GM18861 (cell line): Measurements from ENCODE around the gene CAPN7.

Experiments
- ATAC-seq: cut with Tn5 transposase; IDR thresholded peaks from one replicate; pipeline ENCODE4 v1.9.1; 2021; ENCODE audit not compliant: unreplicated experiment

The CAPN7 gene

DNA sequence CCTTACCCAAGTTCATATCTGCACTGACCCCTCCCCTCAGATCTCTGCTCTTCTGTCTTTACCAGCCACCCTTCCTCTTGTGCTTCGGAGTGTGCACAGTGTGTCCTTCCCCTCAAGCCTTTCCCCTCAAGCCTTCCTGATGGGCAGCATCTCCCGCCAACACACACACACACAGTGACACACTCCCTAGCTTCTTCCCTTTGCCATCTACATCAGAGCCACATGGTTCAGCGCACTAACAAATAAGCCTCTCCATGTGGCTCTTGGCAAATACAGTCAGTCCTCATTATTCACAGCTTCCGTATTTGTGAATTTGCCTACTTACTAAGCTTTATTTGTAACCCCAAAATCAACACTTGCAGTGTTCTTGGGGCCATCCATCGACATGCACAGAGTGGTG is 88.9 kb downstream of the CAPN7 start:
- no peak for ATAC-seq

DNA sequence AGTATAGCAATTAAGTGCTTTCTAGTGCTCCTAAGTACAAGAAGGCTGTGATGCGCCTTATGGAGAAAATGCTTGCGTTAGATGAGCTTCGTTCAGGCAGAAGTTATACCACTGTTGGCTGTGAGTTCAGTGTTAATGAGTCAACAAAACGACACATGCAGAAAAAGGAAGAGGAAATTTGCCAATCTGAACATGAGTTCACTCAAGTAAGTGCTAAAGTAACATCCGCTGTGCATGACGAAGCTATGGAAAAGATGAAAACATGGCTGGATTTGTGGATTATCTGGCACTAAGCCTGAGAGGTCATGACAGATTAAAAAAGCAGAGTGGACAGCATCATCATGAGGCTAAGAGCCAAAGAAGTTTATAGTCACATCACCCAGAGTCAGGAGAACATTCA is 89.5 kb downstream of the CAPN7 start:
- no peak for ATAC-seq

DNA sequence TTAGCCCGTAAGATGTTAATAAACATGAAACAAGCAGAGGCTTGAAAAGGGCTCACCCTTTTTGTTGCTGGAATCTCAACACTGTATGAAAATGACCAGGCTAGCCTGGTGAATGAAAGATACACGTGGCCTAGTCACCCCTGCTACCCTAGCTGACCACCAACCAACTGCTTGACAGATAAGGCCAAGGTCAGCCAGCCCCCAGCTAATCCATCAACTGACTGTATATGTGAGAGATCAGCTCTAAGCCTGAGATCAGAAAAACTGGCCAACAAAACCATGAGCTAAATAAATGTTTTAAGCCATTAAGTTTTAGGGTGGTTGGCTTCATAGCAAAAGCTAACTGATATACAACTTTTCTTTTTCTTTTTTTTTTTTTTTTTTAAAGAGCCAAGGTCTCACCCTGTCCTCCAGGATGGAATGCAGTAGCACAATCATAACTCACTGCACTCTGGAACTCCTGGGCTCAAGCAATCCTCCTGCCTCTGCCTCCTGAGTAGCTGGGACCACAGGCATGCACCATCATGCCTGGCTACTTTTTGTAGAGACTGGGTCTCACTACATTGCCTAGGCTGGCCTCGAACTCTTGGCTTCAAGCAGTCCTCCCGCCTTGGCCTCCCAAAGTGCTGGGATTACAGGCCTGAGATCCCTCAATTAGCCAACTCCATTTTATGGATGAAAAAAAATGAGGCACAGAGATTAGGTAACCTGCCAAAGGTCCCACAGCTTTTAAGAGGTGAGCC is 91.7 kb downstream of the CAPN7 start:
- no peak for ATAC-seq

- no peak for ATAC-seq
Observed at GRCh38 chr3:15298504-15298903, 92.5 kb downstream of the CAPN7 start.

GRCh38 chr3:15299036-15299435 is 93.0 kb downstream of the CAPN7 start:
- ATAC-seq, result no peak

DNA sequence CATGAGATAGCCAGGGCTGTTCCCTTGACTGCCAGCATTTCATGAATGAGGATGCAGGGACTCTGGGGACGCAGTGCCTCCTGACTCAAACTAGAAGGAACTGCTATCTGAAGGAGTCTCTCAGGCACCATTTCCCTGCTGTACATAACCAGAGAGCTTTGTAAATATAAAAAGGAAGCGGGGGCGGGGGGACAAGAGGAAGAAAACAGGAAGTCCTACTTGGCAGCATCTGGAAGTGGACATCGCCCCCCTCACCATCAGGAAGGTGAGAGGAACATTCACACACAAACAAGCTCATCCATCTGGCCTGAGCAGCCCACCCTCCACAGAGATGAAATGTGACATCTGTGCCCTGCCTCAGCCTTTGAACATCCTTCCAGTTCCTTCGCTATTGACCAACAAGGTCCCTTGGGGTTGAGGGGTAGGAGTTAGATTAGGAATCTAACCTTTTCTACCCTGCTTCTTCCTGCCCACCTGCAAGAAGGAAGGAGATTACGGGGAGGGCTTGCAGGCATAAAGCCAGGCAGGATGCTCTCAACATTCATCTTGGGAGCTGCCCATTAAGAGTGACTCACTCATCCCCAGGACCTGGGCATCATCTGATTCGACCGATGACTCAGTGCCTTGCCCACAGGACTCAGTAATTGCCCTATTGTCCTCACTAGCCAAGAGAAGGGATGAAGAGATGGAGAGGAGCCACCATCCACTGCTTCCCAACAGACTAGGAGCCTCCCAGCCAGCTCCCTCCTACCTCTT is 94.5 kb downstream of the CAPN7 start:
- ATAC-seq, result no peak

DNA sequence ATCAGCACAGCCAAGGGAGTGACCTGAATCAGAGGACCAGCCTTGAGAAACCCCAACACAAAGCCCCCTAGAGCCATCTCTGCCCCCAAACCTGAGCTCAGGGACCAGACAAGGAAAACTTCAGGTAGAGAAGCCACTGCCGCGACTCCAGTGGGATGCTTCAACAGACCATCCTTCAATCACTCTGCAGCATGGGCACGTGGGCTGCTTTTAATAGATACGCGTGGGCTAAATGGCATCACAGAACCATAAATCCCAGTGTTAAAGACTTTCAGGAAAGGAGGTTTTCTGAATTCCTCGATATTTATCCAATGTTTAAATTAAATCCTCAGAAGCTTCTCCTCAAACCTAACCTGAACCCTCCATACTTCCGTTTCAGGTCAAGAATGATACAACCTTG is 95.7 kb downstream of the CAPN7 start:
- ATAC-seq, result no peak
